H1 (cell line): ENCODE results near the gene FOXL3. TPM values are rescaled to one million over a fixed set of nuclear protein-coding genes. Genes with fewer than 3 reads are reported as not detected.
"Not testable (repeated sequence)": the region's sequence is repeated elsewhere in the genome, so short reads cannot be mapped to it uniquely, and the experiment has no call there.

Experiments
- CTCF ChIA-PET: fragments of 300-600 bp; sonication (Branson Sonifier 250); formaldehyde crosslinking; loops from one replicate; lab custom pipeline; 2021; ENCODE audit not compliant: partially characterized antibody; lab: Charles Lee
- POLR2A ChIA-PET: fragments of 300-600 bp; sonication (Branson Sonifier 250); formaldehyde crosslinking; loops from one replicate; lab custom pipeline; 2021; ENCODE audit warnings: inconsistent platforms; ENCODE audit not compliant: partially characterized antibody; lab: Charles Lee
- DNase-seq, 2 experiments: peaks; one replicate each; pipeline versions ENCODE4 v3.0.0 to v3.0.0-alpha.2; 2010 to 2022; ENCODE audit warnings: low spot score in 2 of 2, low read depth in 1 of 2, mixed read lengths in 1 of 2
- FAIRE-seq: peaks from 2 replicates; lab custom pipeline; 2011; peaks lifted over from hg19 to GRCh38; lab: Jason Lieb, UNC
- H2AFZ ChIP-seq: 2 replicates; pipeline ENCODE4 v1.8.1; 2012; ENCODE audit warnings: low read length, inconsistent platforms
- H2AK5ac ChIP-seq: 2 replicates; pipeline ENCODE4 v1.6.1; 2013; ENCODE audit warnings: low read depth, low read length
- H2BK120ac ChIP-seq: replicated peaks from 2 replicates; pipeline ENCODE3; 2013; ENCODE audit warnings: low read depth, low read length, inconsistent platforms
- H2BK12ac ChIP-seq: 2 replicates; pipeline ENCODE4 v1.6.1; 2013; ENCODE audit warnings: low read depth, low read length
- H2BK15ac ChIP-seq: 2 replicates; pipeline ENCODE4 v1.6.1; 2013; ENCODE audit warnings: low read length
- H2BK20ac ChIP-seq: 2 replicates; pipeline ENCODE4 v1.6.1; 2013; ENCODE audit warnings: low read length
- H2BK5ac ChIP-seq: 2 replicates; pipeline ENCODE4 v1.6.1; 2013; ENCODE audit warnings: low read depth, low read length
- H3K14ac ChIP-seq: 2 replicates; pipeline ENCODE4 v1.6.1; 2013; ENCODE audit warnings: inconsistent platforms; ENCODE audit not compliant: insufficient read length
- H3K18ac ChIP-seq: 2 replicates; pipeline ENCODE4 v1.6.1; 2013; ENCODE audit warnings: low read length; ENCODE audit errors: extremely low read depth
- H3K23ac ChIP-seq: 2 replicates; pipeline ENCODE4 v1.6.1; 2013; ENCODE audit warnings: inconsistent platforms; ENCODE audit not compliant: insufficient read length
- H3K23me2 ChIP-seq: 2 replicates; pipeline ENCODE4 v1.6.1; 2013; ENCODE audit warnings: low read depth, low read length
- H3K27ac ChIP-seq: 2 replicates; pipeline ENCODE4 v1.6.1; 2011; ENCODE audit warnings: low read depth, low read length, inconsistent platforms
- H3K27me3 ChIP-seq, 4 experiments: replicated peaks in 1 of 4; 1 replicate in 1 of 4; 2 replicates in 3 of 4; pipeline versions ENCODE4 v1.6.1 to v1.8.1; 2011 to 2013; ENCODE audit warnings: low read length in 3 of 4, mild to moderate bottlenecking in 3 of 4, inconsistent platforms in 2 of 4, mixed read lengths in 2 of 4, moderate library complexity in 1 of 4; ENCODE audit not compliant: control insufficient read depth in 3 of 4, insufficient read depth in 3 of 4; ENCODE audit errors: extremely low read depth in 1 of 4
- H3K36me3 ChIP-seq, 4 experiments: 2 replicates each; pipeline versions ENCODE4 v1.6.1 to v1.8.1; 2011 to 2013; ENCODE audit warnings: mild to moderate bottlenecking in 4 of 4, low read length in 3 of 4, moderate library complexity in 2 of 4, control low read depth in 1 of 4, inconsistent platforms in 1 of 4; ENCODE audit not compliant: insufficient read depth in 4 of 4, control insufficient read depth in 2 of 4
- H3K4ac ChIP-seq: replicated peaks from 2 replicates; pipeline ENCODE3; 2013; ENCODE audit warnings: low read length, low read depth, mixed read lengths, inconsistent platforms; ENCODE audit not compliant: insufficient read length
- H3K4me1 ChIP-seq, 4 experiments: replicated peaks in 1 of 4; 1 replicate in 1 of 4; 2 replicates in 3 of 4; pipeline versions ENCODE4 v1.6.1 to v1.8.1; 2011 to 2013; ENCODE audit warnings: low read length in 3 of 4, inconsistent platforms in 2 of 4, mixed read lengths in 1 of 4; ENCODE audit not compliant: insufficient read depth in 4 of 4, control insufficient read depth in 3 of 4
- H3K4me2 ChIP-seq, 2 experiments: 2 replicates each; pipeline versions ENCODE4 v1.6.1 to v1.8.1; 2011 to 2013; ENCODE audit warnings: low read depth in 2 of 2, low read length in 2 of 2, control low read depth in 1 of 2, inconsistent platforms in 1 of 2, mild to moderate bottlenecking in 1 of 2; ENCODE audit not compliant: insufficient read depth in 1 of 2
- H3K4me3 ChIP-seq, 4 experiments: fragments of 200-600, 300-600 bp in 1 of 4; sonication (generic), shearing (Covaris generic), sonication (Bioruptor Twin) in 1 of 4; 2 replicates each; pipeline versions ENCODE4 v1.5.1 to v1.8.1; 2011 to 2016; ENCODE audit warnings: low read length in 4 of 4, low read depth in 3 of 4, control low read depth in 2 of 4, inconsistent platforms in 2 of 4, mild to moderate bottlenecking in 2 of 4, mixed read lengths in 1 of 4, moderate library complexity in 1 of 4; ENCODE audit not compliant: insufficient read depth in 2 of 4; ENCODE audit errors: extremely low read depth in 1 of 4
- H3K56ac ChIP-seq: replicated peaks from 2 replicates; pipeline ENCODE3; 2013; ENCODE audit warnings: low read depth, mild to moderate bottlenecking, mixed read lengths, low read length, inconsistent platforms; ENCODE audit not compliant: insufficient read length
- H3K79me1 ChIP-seq: 2 replicates; pipeline ENCODE4 v1.6.1; 2013; ENCODE audit warnings: low read depth, low read length, control low read depth
- H3K79me2 ChIP-seq, 2 experiments: 2 replicates each; pipeline versions ENCODE4 v1.6.1 to v1.8.1; 2012 to 2013; ENCODE audit warnings: low read length in 2 of 2, mild to moderate bottlenecking in 2 of 2, inconsistent platforms in 1 of 2; ENCODE audit not compliant: insufficient read depth in 2 of 2, control insufficient read depth in 1 of 2
- H3K9ac ChIP-seq, 4 experiments: replicated peaks in 1 of 4; 1 replicate in 1 of 4; 2 replicates in 3 of 4; pipeline versions ENCODE4 v1.6.1 to v1.8.1; 2011 to 2013; ENCODE audit warnings: low read depth in 3 of 4, low read length in 3 of 4, control low read depth in 2 of 4, mild to moderate bottlenecking in 2 of 4, moderate library complexity in 2 of 4, inconsistent platforms in 1 of 4; ENCODE audit errors: extremely low read depth in 1 of 4
- H3K9me3 ChIP-seq, 2 experiments: 2 replicates each; pipeline versions ENCODE4 v1.6.1 to v1.8.1; 2012 to 2013; ENCODE audit warnings: mild to moderate bottlenecking in 2 of 2, moderate library complexity in 2 of 2, control low read depth in 1 of 2, inconsistent platforms in 1 of 2, low read depth in 1 of 2, low read length in 1 of 2, mixed read lengths in 1 of 2; ENCODE audit not compliant: insufficient read depth in 2 of 2
- H4K20me1 ChIP-seq, 2 experiments: replicated peaks in 1 of 2; 2 replicates each; pipeline versions ENCODE3 to v1.8.1; 2011 to 2013; ENCODE audit warnings: inconsistent platforms in 2 of 2, low read length in 2 of 2, mild to moderate bottlenecking in 1 of 2; ENCODE audit not compliant: insufficient read depth in 2 of 2, control insufficient read depth in 1 of 2
- H4K5ac ChIP-seq: 2 replicates; pipeline ENCODE4 v1.6.1; 2013; ENCODE audit warnings: low read length, low read depth, mixed read lengths, inconsistent platforms; ENCODE audit not compliant: insufficient read length
- H4K8ac ChIP-seq: 2 replicates; pipeline ENCODE4 v1.8.0; 2013; ENCODE audit warnings: mild to moderate bottlenecking, moderate library complexity, low read length, inconsistent platforms; ENCODE audit not compliant: insufficient read depth; ENCODE audit errors: extremely low read depth
- H4K91ac ChIP-seq: replicated peaks from 2 replicates; pipeline ENCODE3; 2013; ENCODE audit warnings: low read length, mixed read lengths, inconsistent platforms; ENCODE audit not compliant: insufficient read length
- WGBS, 2 experiments: shearing (Covaris generic) in 1 of 2; methylation state at CpG; one replicate each; pipeline versions ENCODE4 v1.1.6 to v1.1.7; 2013 to 2015; ENCODE audit warnings: low lambda C conversion rate in 2 of 2, mixed read lengths in 2 of 2, inconsistent platforms in 1 of 2, low coverage in 1 of 2, missing lambda C conversion rate in 1 of 2; ENCODE audit not compliant: insufficient replicate concordance in 2 of 2, insufficient coverage in 1 of 2, insufficient read length in 1 of 2; ENCODE audit errors: extremely low coverage in 1 of 2, missing lambda C conversion rate in 1 of 2; 5-methylcytosine and 5-hydroxymethylcytosine counted together
- polyA plus RNA-seq, 7 experiments: library from polyadenylated mRNA; depleted of rRNA in 3 of 7; stranded (reverse) in 5 of 7; unstranded in 2 of 7; fragments of >200 nt in 5 of 7; fragments of 200-250 nt in 2 of 7; gene quantifications; 1 replicate in 5 of 7; 2 replicates in 1 of 7; 4 replicates in 1 of 7; pipeline versions ENCODE4 v1.2.1 to v1.2.3, GENCODE V29; 2011 to 2013; ENCODE audit warnings: missing spikeins in 2 of 7, mixed read lengths in 2 of 7
- total RNA-seq: library from RNA; stranded (reverse); fragmentation: NEBNext Ultra II Directional; extraction: Animal tissue kit (Norgen Biotek cat#: 25700); gene quantifications from 2 replicates; pipeline ENCODE4 v1.2.1, GENCODE V29; 2021

The FOXL3 gene
- total and polyA plus RNA-seq, 2 of the 8 experiments (the other 6 are each of a cell fraction or from before 2014, with no cell fraction given): not detected

GRCh38 chr7:242826-243579 lies 47.0 kb upstream of the FOXL3 start:
- DNase-seq, H3K14ac ChIP-seq, H2AK5ac ChIP-seq, H2BK20ac ChIP-seq, H2BK15ac ChIP-seq, H2BK12ac ChIP-seq, H3K4me3 ChIP-seq, H3K27ac ChIP-seq, H2BK120ac ChIP-seq, H3K23me2 ChIP-seq, H3K23ac ChIP-seq, H3K18ac ChIP-seq, H4K5ac ChIP-seq, H3K27me3 ChIP-seq, H3K9me3 ChIP-seq, H2AFZ ChIP-seq, H3K79me1 ChIP-seq, H2BK5ac ChIP-seq, H3K4ac ChIP-seq, H3K4me2 ChIP-seq, H3K56ac ChIP-seq, H3K36me3 ChIP-seq, POLR2A ChIA-PET, H3K79me2 ChIP-seq, H4K8ac ChIP-seq, FAIRE-seq, H3K9ac ChIP-seq, H3K4me1 ChIP-seq, H4K91ac ChIP-seq: not testable (repeated sequence)
- 91% methylated on average over 8 of the region's 21 CpGs; no CpG with 5 or more reads in 1 of the 2 experiments for WGBS, 2 experiments
- CTCF ChIA-PET: interaction anchor here (1.2 to 1.5 kb wide), 2 partner anchors 23 to 25 kb away, joined by 3 to 4 read pairs; no protein-coding TSS in a partner anchor
- H4K20me1 ChIP-seq: peaks cover 0 to 10% of the 10 kb centered on the region in 2 experiments
